Measurements from ENCODE around the gene EVX2. TPM values are rescaled to one million over a fixed set of nuclear protein-coding genes. Genes with fewer than 3 reads are reported as not detected.

Gene EVX2
- total RNA-seq, 1 donor from 2014 or later: not detected

GRCh38 chr2:176066645-176067588 is 16.8 kb downstream of the EVX2 start:
- no peak overlapping the region for H3K27ac Mint-ChIP-seq
- Histone ChIP-seq H2AFZ (replicated peaks) (peak overlapping the region; percentile 77), H3K9ac (no peak overlapping the region), H4K20me1 (ENCODE audit: low read depth) (peaks cover 43% of the 10 kb centered on the region), H3K4me1 (peaks cover 12% of the 10 kb centered on the region), H3K4me2 (peak overlapping the region; percentile 76), H3K36me3 (no peaks in the 10 kb centered on the region), H3K79me2 (ENCODE audit: low read depth) (no peaks in the 10 kb centered on the region), H3F3A (ENCODE audit: low read depth) (no peaks in the 10 kb centered on the region), H3K27me3 (peaks cover 100% of the 10 kb centered on the region), H3K4me3 (peak overlapping the region; percentile 34), H3K27ac (no peak overlapping the region), H3K9me3 (ENCODE audit: low read depth) (no peaks in the 10 kb centered on the region)
- DNase-seq (ENCODE audit: low spot score): peak; percentile 57
- no peaks in the 10 kb centered on the region for H3K36me3 Mint-ChIP-seq
- TF ChIP-seq CTCF (IDR thresholded peaks at IDR 0.05): no peak
- peak; percentile 83 for TF ChIP-seq EZH2phosphoT487 (IDR thresholded peaks at IDR 0.05)
- TF ChIP-seq EZH2 (IDR thresholded peaks at IDR 0.05): peak; percentile 89
- H3K4me1 Mint-ChIP-seq: peaks cover 13% of the 10 kb centered on the region
- peaks cover 71% of the 10 kb centered on the region for H3K27me3 Mint-ChIP-seq (ENCODE audit: insufficient read depth, low read depth)
- H3K4me3 Mint-ChIP-seq: peak overlapping the region; percentile 73
- H3K9me3 Mint-ChIP-seq: peaks cover 9% of the 10 kb centered on the region

- H3K4me3 ChIP-seq: no peak overlapping the region
- no peaks in the 10 kb centered on the region for H3F3A ChIP-seq (ENCODE audit: low read depth)
- Mint-ChIP-seq H3K36me3 (no peaks in the 10 kb centered on the region), H3K27me3 (ENCODE audit: insufficient read depth, low read depth) (peaks cover 55% of the 10 kb centered on the region), H3K27ac (no peak overlapping the region), H3K9me3 (peaks cover 5% of the 10 kb centered on the region), H3K4me3 (no peak overlapping the region), H3K4me1 (peaks cover 13% of the 10 kb centered on the region)
- no peak overlapping the region for H3K4me2 ChIP-seq
- DNase-seq (ENCODE audit: low spot score): no peak
- peaks cover 12% of the 10 kb centered on the region for H3K4me1 ChIP-seq
- TF ChIP-seq EZH2 (IDR thresholded peaks at IDR 0.05): no peak
- TF ChIP-seq CTCF (IDR thresholded peaks at IDR 0.05): no peak
- no peak for TF ChIP-seq EZH2phosphoT487 (IDR thresholded peaks at IDR 0.05)
- H3K9ac ChIP-seq: no peak overlapping the region
- no peak overlapping the region for H3K27ac ChIP-seq
- H3K36me3 ChIP-seq: no peaks in the 10 kb centered on the region
- peaks cover 23% of the 10 kb centered on the region for H4K20me1 ChIP-seq (ENCODE audit: low read depth)
- H3K79me2 ChIP-seq (ENCODE audit: low read depth): no peaks in the 10 kb centered on the region
- H2AFZ ChIP-seq (replicated peaks): no peak overlapping the region
- H3K27me3 ChIP-seq: peaks cover 100% of the 10 kb centered on the region
- no peaks in the 10 kb centered on the region for H3K9me3 ChIP-seq (ENCODE audit: low read depth)
These were observed 19.8 kb downstream of the EVX2 start for GRCh38 chr2:176063958-176064357.

GRCh38 chr2:176056406-176056805 is 27.4 kb downstream of the EVX2 start:
- H3K36me3 Mint-ChIP-seq: no peaks in the 10 kb centered on the region
- H3K4me1 Mint-ChIP-seq: no peaks in the 10 kb centered on the region
- TF ChIP-seq EZH2 (IDR thresholded peaks at IDR 0.05): no peak
- TF ChIP-seq EZH2phosphoT487 (IDR thresholded peaks at IDR 0.05): no peak
- no peak for TF ChIP-seq CTCF (IDR thresholded peaks at IDR 0.05)
- DNase-seq (ENCODE audit: low spot score): no peak
- Histone ChIP-seq H3K4me2 (no peak overlapping the region), H3F3A (ENCODE audit: low read depth) (no peaks in the 10 kb centered on the region), H3K27ac (no peak overlapping the region), H3K27me3 (peaks cover 77% of the 10 kb centered on the region), H3K36me3 (no peaks in the 10 kb centered on the region), H3K4me3 (no peak overlapping the region), H3K9ac (no peak overlapping the region), H3K79me2 (ENCODE audit: low read depth) (no peaks in the 10 kb centered on the region), H3K4me1 (no peaks in the 10 kb centered on the region), H2AFZ (replicated peaks) (no peak overlapping the region), H4K20me1 (ENCODE audit: low read depth) (no peaks in the 10 kb centered on the region), H3K9me3 (ENCODE audit: low read depth) (no peaks in the 10 kb centered on the region)
- peaks cover 20% of the 10 kb centered on the region for H3K27me3 Mint-ChIP-seq (ENCODE audit: insufficient read depth, low read depth)
- no peak overlapping the region for H3K27ac Mint-ChIP-seq
- no peaks in the 10 kb centered on the region for H3K9me3 Mint-ChIP-seq
- no peak overlapping the region for H3K4me3 Mint-ChIP-seq

All from neural progenitor cell (in vitro differentiated cells).